ENCODE results near the gene MGME1. TPM values are rescaled to one million over a fixed set of nuclear protein-coding genes. Genes with fewer than 3 reads are reported as not detected.

MGME1 gene
- total RNA-seq, 1 donor: 8.3 TPM

- Histone ChIP-seq H4K20me1 (ENCODE audit: insufficient read depth, low read length) (peaks cover 41% of the 10 kb centered on the region), H2AFZ (ENCODE audit: low read length) (peak overlapping the region; percentile 94), H3K27ac (ENCODE audit: low read depth, low read length) (peak overlapping the region; percentile 99), H3K27me3 (ENCODE audit: insufficient read depth, low read length) (no peaks in the 10 kb centered on the region), H3K36me3 (ENCODE audit: insufficient read depth, low read length) (peaks cover 11% of the 10 kb centered on the region), H3K4me1 (ENCODE audit: insufficient read depth, low read length) (peaks cover 66% of the 10 kb centered on the region), H3K4me2 (ENCODE audit: insufficient read depth, low read length) (peak overlapping the region; percentile 93), H3K4me3 (ENCODE audit: insufficient read depth, low read length) (peak overlapping the region; percentile 84), H3K9me3 (ENCODE audit: low read depth, low read length) (no peaks in the 10 kb centered on the region), H3K79me2 (ENCODE audit: insufficient read depth, low read length) (peaks cover 87% of the 10 kb centered on the region)
- peak; percentile 59 for DNase-seq (ENCODE audit: insufficient read length, low spot score, missing footprints)
- no peak for TF ChIP-seq CTCF (IDR thresholded peaks at IDR 0.05; ENCODE audit: extremely low read depth, low read depth, low read length)
These were observed 1.1 kb upstream of the MGME1 start for GRCh38 chr20:17967521-17968365.

- peaks cover 54% of the 10 kb centered on the region for H3K4me1 ChIP-seq (ENCODE audit: insufficient read depth, low read length)
- H3K4me2 ChIP-seq (ENCODE audit: insufficient read depth, low read length): peak overlapping the region; percentile 93
- H2AFZ ChIP-seq (ENCODE audit: low read length): peak overlapping the region; percentile 84
- H3K36me3 ChIP-seq (ENCODE audit: insufficient read depth, low read length): no peaks in the 10 kb centered on the region
- H4K20me1 ChIP-seq (ENCODE audit: insufficient read depth, low read length): peaks cover 25% of the 10 kb centered on the region
- peak; percentile 51 for DNase-seq (ENCODE audit: insufficient read length, low spot score, missing footprints)
- peak overlapping the region; percentile 84 for H3K4me3 ChIP-seq (ENCODE audit: insufficient read depth, low read length)
- peak overlapping the region; percentile 99 for H3K27ac ChIP-seq (ENCODE audit: low read depth, low read length)
- H3K79me2 ChIP-seq (ENCODE audit: insufficient read depth, low read length): peaks cover 86% of the 10 kb centered on the region
- TF ChIP-seq CTCF (IDR thresholded peaks at IDR 0.05; ENCODE audit: extremely low read depth, low read depth, low read length): no peak
- H3K9me3 ChIP-seq (ENCODE audit: low read depth, low read length): no peaks in the 10 kb centered on the region
- H3K27me3 ChIP-seq (ENCODE audit: insufficient read depth, low read length): no peaks in the 10 kb centered on the region
These were observed 563 bp downstream of the MGME1 start for GRCh38 chr20:17969278-17969883.

GRCh38 chr20:17969884-17970409, 1.1 kb downstream of the MGME1 start:
- Histone ChIP-seq H3K27me3 (ENCODE audit: insufficient read depth, low read length) (no peaks in the 10 kb centered on the region), H2AFZ (ENCODE audit: low read length) (peak overlapping the region; percentile 84), H4K20me1 (ENCODE audit: insufficient read depth, low read length) (peaks cover 20% of the 10 kb centered on the region), H3K79me2 (ENCODE audit: insufficient read depth, low read length) (peaks cover 85% of the 10 kb centered on the region), H3K27ac (ENCODE audit: low read depth, low read length) (peak overlapping the region; percentile 99), H3K4me3 (ENCODE audit: insufficient read depth, low read length) (peak overlapping the region; percentile 84), H3K9me3 (ENCODE audit: low read depth, low read length) (no peaks in the 10 kb centered on the region), H3K4me1 (ENCODE audit: insufficient read depth, low read length) (peaks cover 48% of the 10 kb centered on the region), H3K4me2 (ENCODE audit: insufficient read depth, low read length) (peak overlapping the region; percentile 93), H3K36me3 (ENCODE audit: insufficient read depth, low read length) (no peaks in the 10 kb centered on the region)
- TF ChIP-seq CTCF (IDR thresholded peaks at IDR 0.05; ENCODE audit: extremely low read depth, low read depth, low read length): no peak
- DNase-seq (ENCODE audit: insufficient read length, low spot score, missing footprints): peak; percentile 87
